NT2/D1 (cell line): ENCODE data around the gene PACS1.

ENCODE experiments used
- SUZ12 ChIP-seq: IDR thresholded peaks from 2 replicates; pipeline ENCODE4 v1.6.1; 2011; ENCODE audit not compliant: insufficient read length, insufficient read depth; ENCODE audit errors: extremely low read depth
- YY1 ChIP-seq: IDR thresholded peaks from 2 replicates; pipeline ENCODE4 v1.6.1; 2011; ENCODE audit not compliant: insufficient read length, insufficient read depth

GRCh38 chr11:66194391-66194790, 124.3 kb downstream of the PACS1 start:
- TF ChIP-seq YY1 (no peak), SUZ12 (no peak)
